ENCODE data around the gene ADARB1. TPM values are rescaled to one million over a fixed set of nuclear protein-coding genes. Genes with fewer than 3 reads are reported as not detected.

Gene ADARB1
- total and polyA plus RNA-seq, 2 donors (not counting 1 experiment from before 2014, with no cell fraction given): 17.1 to 33.3 TPM

DNA sequence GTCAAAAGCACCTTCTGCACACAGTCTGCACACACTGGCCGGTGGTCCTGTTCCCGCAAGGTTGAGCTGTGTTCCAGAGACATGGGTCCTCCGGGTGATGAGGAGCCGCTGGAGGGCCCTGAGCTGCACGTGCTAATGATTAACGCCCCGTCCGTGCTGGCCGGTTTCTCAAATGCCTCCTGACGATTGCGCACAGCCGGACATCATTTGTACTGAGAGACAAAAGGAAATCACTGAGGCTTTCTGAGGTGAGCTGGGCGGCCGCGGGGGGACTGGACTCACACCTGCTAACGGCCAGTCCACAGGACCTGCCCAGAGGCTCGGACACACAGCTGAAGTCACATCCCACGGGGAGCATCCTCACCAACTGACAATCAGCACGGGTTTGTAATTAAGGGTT, 184.1 kb downstream of the ADARB1 start:
- WGBS (ENCODE audit: insufficient coverage): 95% methylated on average over 19 of the region's 19 CpGs
- ATAC-seq (ENCODE audit: low read depth) (no peak), DNase-seq (no peak)
- peaks cover 0 to 2% of the 10 kb centered on the region in 2 experiments for H3K36me3 ChIP-seq (replicated peaks in 1 of 2; ENCODE audit: control extremely low read depth in 1 of 2, control insufficient read depth in 1 of 2, extremely low read depth in 1 of 2, insufficient read depth in 2 of 2, low read length in 1 of 2)
- CTCF ChIA-PET: interaction anchor here (1.1 kb wide), 1 partner anchor 106 kb away, joined by 3 read pairs; no protein-coding TSS in a partner anchor
- no peak overlapping the region for H3K9ac ChIP-seq (ENCODE audit: low read length)
- H3K4me1 ChIP-seq (ENCODE audit: control insufficient read depth in 2 of 2, insufficient read depth in 2 of 2, low read length in 2 of 2): peaks cover 6 to 15% of the 10 kb centered on the region in 2 donors
- no peaks in the 10 kb centered on the region for H4K20me1 ChIP-seq (ENCODE audit: control insufficient read depth, insufficient read depth, low read length, poor library complexity, severe bottlenecking)
- no peak overlapping the region for H3K27ac Mint-ChIP-seq
- no peak overlapping the region for H2AFZ ChIP-seq (ENCODE audit: insufficient read depth, low read depth, low read length, poor library complexity, severe bottlenecking)
- H3K27ac ChIP-seq (ENCODE audit: low read length in 2 of 2): no peak overlapping the region
- H3K79me2 ChIP-seq (ENCODE audit: control insufficient read depth, insufficient read depth, low read length): no peaks in the 10 kb centered on the region
- POLR2A ChIA-PET: no interaction called here
- no peak overlapping the region for H3K4me2 ChIP-seq (replicated peaks; ENCODE audit: low read depth, low read length, poor library complexity, severe bottlenecking)
- peaks cover 0 to 3% (median 0%) of the 10 kb centered on the region in 3 donors for H3K9me3 ChIP-seq (ENCODE audit: control extremely low read depth in 1 of 3, control insufficient read depth in 2 of 3, insufficient read depth in 1 of 3, low read length in 2 of 3)
- intact Hi-C loops (cut with micrococcal nuclease): no loop called here
- no peak overlapping the region for H3K4me3 Mint-ChIP-seq
- TF ChIP-seq EZH2 (IDR thresholded peaks at IDR 0.05; ENCODE audit: borderline replicate concordance, insufficient read depth, low read depth, low read length, poor library complexity, severe bottlenecking): no peak
- TF ChIP-seq, protein P1, sequence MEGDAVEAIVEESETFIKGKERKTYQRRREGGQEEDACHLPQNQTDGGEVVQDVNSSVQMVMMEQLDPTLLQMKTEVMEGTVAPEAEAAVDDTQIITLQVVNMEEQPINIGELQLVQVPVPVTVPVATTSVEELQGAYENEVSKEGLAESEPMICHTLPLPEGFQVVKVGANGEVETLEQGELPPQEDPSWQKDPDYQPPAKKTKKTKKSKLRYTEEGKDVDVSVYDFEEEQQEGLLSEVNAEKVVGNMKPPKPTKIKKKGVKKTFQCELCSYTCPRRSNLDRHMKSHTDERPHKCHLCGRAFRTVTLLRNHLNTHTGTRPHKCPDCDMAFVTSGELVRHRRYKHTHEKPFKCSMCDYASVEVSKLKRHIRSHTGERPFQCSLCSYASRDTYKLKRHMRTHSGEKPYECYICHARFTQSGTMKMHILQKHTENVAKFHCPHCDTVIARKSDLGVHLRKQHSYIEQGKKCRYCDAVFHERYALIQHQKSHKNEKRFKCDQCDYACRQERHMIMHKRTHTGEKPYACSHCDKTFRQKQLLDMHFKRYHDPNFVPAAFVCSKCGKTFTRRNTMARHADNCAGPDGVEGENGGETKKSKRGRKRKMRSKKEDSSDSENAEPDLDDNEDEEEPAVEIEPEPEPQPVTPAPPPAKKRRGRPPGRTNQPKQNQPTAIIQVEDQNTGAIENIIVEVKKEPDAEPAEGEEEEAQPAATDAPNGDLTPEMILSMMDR (IDR thresholded peaks at IDR 0.05): no peak
- no peaks in the 10 kb centered on the region for H3K9me3 Mint-ChIP-seq (ENCODE audit: insufficient read depth)
- no peak overlapping the region for H3K4me3 ChIP-seq (ENCODE audit: control extremely low read depth in 1 of 5, extremely low read depth in 1 of 5, insufficient read depth in 1 of 5, low read depth in 2 of 5, low read length in 4 of 5)
- H3K27me3 Mint-ChIP-seq: peaks cover 7% of the 10 kb centered on the region
- H3K4me1 Mint-ChIP-seq: peaks cover 5% of the 10 kb centered on the region
- H3K27me3 ChIP-seq (replicated peaks in 1 of 4; ENCODE audit: control extremely low read depth in 1 of 4, control insufficient read depth in 3 of 4, insufficient read depth in 4 of 4, low read length in 3 of 4): peaks cover 0 to 15% (median 1%) of the 10 kb centered on the region in 4 experiments

DNA sequence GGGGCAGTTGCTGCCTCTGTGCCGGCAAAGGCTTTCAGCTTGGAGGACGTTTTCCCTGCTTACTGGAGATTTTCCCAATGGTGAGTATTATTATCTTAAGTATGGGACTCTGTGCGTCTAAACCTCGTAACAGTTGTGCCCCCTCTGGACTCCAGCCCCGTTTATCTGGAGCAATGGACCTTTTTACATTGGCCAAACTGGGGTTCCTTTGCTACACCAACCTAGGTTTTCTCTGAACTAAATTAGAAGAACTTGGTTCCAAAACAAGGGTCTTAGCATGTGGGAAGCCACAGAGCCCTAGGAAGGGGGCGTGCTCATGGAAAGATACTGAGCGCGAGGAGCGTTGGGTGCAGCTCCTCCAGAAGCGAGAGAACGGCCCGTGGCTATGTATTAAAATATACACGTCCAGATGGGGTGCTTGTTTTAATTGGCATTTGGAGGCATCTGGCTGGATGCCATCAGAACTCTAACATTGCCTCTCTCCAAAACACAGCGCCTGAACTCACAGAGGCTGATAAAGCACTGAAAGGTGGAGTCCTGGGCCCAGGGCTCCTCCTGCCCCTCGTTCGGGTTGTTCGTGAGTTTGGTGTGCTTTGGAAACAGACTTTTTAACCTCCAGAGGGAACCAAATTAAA, 184.9 kb downstream of the ADARB1 start:
- no peak for TF ChIP-seq EZH2 (IDR thresholded peaks at IDR 0.05; ENCODE audit: borderline replicate concordance, insufficient read depth, low read depth, low read length, poor library complexity, severe bottlenecking)
- TF ChIP-seq, protein P1 (IDR thresholded peaks at IDR 0.05): no peak
- H3K4me3 Mint-ChIP-seq: no peak overlapping the region
- CTCF ChIA-PET: no interaction called here

More for the DNA sequence above, 184.9 kb downstream of the ADARB1 start:
- H3K27ac ChIP-seq (ENCODE audit: low read length in 2 of 2): no peak overlapping the region
- Mint-ChIP-seq H3K9me3 (ENCODE audit: insufficient read depth) (no peaks in the 10 kb centered on the region), H3K27me3 (peaks cover 6% of the 10 kb centered on the region), H3K4me1 (peaks cover 5% of the 10 kb centered on the region), H3K27ac (no peak overlapping the region)
- H3K9me3 ChIP-seq (ENCODE audit: control extremely low read depth in 1 of 3, control insufficient read depth in 2 of 3, insufficient read depth in 1 of 3, low read length in 2 of 3): no peaks in the 10 kb centered on the region
- peaks cover 0 to 13% (median under 1%) of the 10 kb centered on the region in 4 experiments for H3K27me3 ChIP-seq (replicated peaks in 1 of 4; ENCODE audit: control extremely low read depth in 1 of 4, control insufficient read depth in 3 of 4, insufficient read depth in 4 of 4, low read length in 3 of 4)
- no peaks in the 10 kb centered on the region for H4K20me1 ChIP-seq (ENCODE audit: control insufficient read depth, insufficient read depth, low read length, poor library complexity, severe bottlenecking)
- H3K79me2 ChIP-seq (ENCODE audit: control insufficient read depth, insufficient read depth, low read length): no peaks in the 10 kb centered on the region
- WGBS (ENCODE audit: insufficient coverage): 96% methylated on average over 14 of the region's 17 CpGs
- H3K36me3 ChIP-seq (replicated peaks in 1 of 2; ENCODE audit: control extremely low read depth in 1 of 2, control insufficient read depth in 1 of 2, extremely low read depth in 1 of 2, insufficient read depth in 2 of 2, low read length in 1 of 2): peaks cover 0 to 11% of the 10 kb centered on the region in 2 experiments
- no peak overlapping the region for H3K9ac ChIP-seq (ENCODE audit: low read length)
- H3K4me3 ChIP-seq (ENCODE audit: control extremely low read depth in 1 of 5, extremely low read depth in 1 of 5, insufficient read depth in 1 of 5, low read depth in 2 of 5, low read length in 4 of 5): no peak overlapping the region
- ATAC-seq (ENCODE audit: low read depth) (no peak), DNase-seq (no peak)
- H2AFZ ChIP-seq (ENCODE audit: insufficient read depth, low read depth, low read length, poor library complexity, severe bottlenecking): no peak overlapping the region
- POLR2A ChIA-PET: no interaction called here
- intact Hi-C loops (cut with micrococcal nuclease): no loop called here
- H3K4me2 ChIP-seq (replicated peaks; ENCODE audit: low read depth, low read length, poor library complexity, severe bottlenecking): no peak overlapping the region
- peaks cover 6 to 15% of the 10 kb centered on the region in 2 donors for H3K4me1 ChIP-seq (ENCODE audit: control insufficient read depth in 2 of 2, insufficient read depth in 2 of 2, low read length in 2 of 2)

All from B cell (primary cell).